Measurements from ENCODE around the gene AFTPH.
A peak's percentile ranks its signal among the peaks of the same experiment; 100 is the strongest.

AFTPH gene

GRCh38 chr2:64593035-64593655, 69.0 kb downstream of the AFTPH start:
- no peak for DNase-seq

GRCh38 chr2:64594226-64594989, 70.3 kb downstream of the AFTPH start:
- DNase-seq: no peak

- DNase-seq: no peak
These were observed 71.5 kb downstream of the AFTPH start for GRCh38 chr2:64595397-64596176.

- no peak for DNase-seq
These were observed 74.1 kb downstream of the AFTPH start for GRCh38 chr2:64598226-64598625.

- DNase-seq: no peak
These were observed 75.3 kb downstream of the AFTPH start for GRCh38 chr2:64599469-64599868.

GRCh38 chr2:64601034-64601754, 77.1 kb downstream of the AFTPH start:
- DNase-seq: no peak

GRCh38 chr2:64601785-64602391, 77.8 kb downstream of the AFTPH start:
- DNase-seq: no peak

GRCh38 chr2:64602436-64602835, 78.3 kb downstream of the AFTPH start:
- no peak for DNase-seq

- no peak for DNase-seq
These were observed 80.0 kb downstream of the AFTPH start for GRCh38 chr2:64604155-64604554.

GRCh38 chr2:64605026-64605471, 80.9 kb downstream of the AFTPH start:
- no peak for DNase-seq

GRCh38 chr2:64605991-64606478, 81.9 kb downstream of the AFTPH start:
- no peak for DNase-seq

GRCh38 chr2:64606479-64607363, 82.6 kb downstream of the AFTPH start:
- DNase-seq: peak; percentile 83

- DNase-seq: no peak
These were observed 83.5 kb downstream of the AFTPH start for GRCh38 chr2:64607381-64608304.

- DNase-seq: no peak
These were observed 84.7 kb downstream of the AFTPH start for GRCh38 chr2:64608867-64609226.

- DNase-seq: peak; percentile 79
These were observed 85.3 kb downstream of the AFTPH start for GRCh38 chr2:64609227-64609941.

- DNase-seq: no peak
These were observed 85.8 kb downstream of the AFTPH start for GRCh38 chr2:64609942-64610281.

- DNase-seq: no peak
These were observed 86.3 kb downstream of the AFTPH start for GRCh38 chr2:64610316-64610855.

GRCh38 chr2:64612575-64613195, 88.6 kb downstream of the AFTPH start:
- no peak for DNase-seq

GRCh38 chr2:64613276-64613675, 89.1 kb downstream of the AFTPH start:
- DNase-seq: no peak

Data from activated CD4-positive, CD25-positive, alpha-beta regulatory T cell treated with anti-CD3 and anti-CD28 coated beads, Interleukin-2, amount 50 U/mL, for 72 hours (primary cell).